Bronchial epithelial cell (primary cell): ENCODE data around the gene FOXO6. TPM values are rescaled to one million over a fixed set of nuclear protein-coding genes. Genes with fewer than 3 reads are reported as not detected.

ENCODE experiments used
- DNase-seq: peaks from one replicate; pipeline ENCODE4 v3.0.0-alpha.2; 2010; ENCODE audit warnings: low read depth
- FAIRE-seq: peaks from 2 replicates; lab custom pipeline; 2011; peaks lifted over from hg19 to GRCh38; lab: Jason Lieb, UNC
- H3K27me3 ChIP-seq: 2 replicates; pipeline ENCODE4 v1.5.1; 2011; ENCODE audit warnings: low read length; ENCODE audit not compliant: control insufficient read depth, insufficient read depth
- H3K36me3 ChIP-seq: 2 replicates; pipeline ENCODE4 v1.5.1; 2011; ENCODE audit warnings: low read length; ENCODE audit not compliant: control insufficient read depth, insufficient read depth
- H3K4me3 ChIP-seq: 2 replicates; pipeline ENCODE4 v1.5.1; 2011; ENCODE audit warnings: mild to moderate bottlenecking, low read depth, low read length, control low read depth
- CTCF ChIP-seq: IDR thresholded peaks from 2 replicates; pipeline ENCODE4 v1.5.1; 2011; ENCODE audit warnings: mild to moderate bottlenecking, moderate library complexity, low read length, control low read depth, inconsistent platforms; ENCODE audit not compliant: insufficient read depth, severe bottlenecking
- total RNA-seq: library from RNA; depleted of rRNA; stranded (reverse); fragments of >200 nt; gene quantifications from 2 replicates; pipeline ENCODE4 v1.2.1, GENCODE V29; 2014

FOXO6 gene
- total RNA-seq, 1 donor from 2014 or later, result not detected

- H3K36me3 ChIP-seq, result no peaks in the 10 kb centered on the region
- H3K27me3 ChIP-seq, result peaks cover 23% of the 10 kb centered on the region
- no peak for FAIRE-seq
- no peak for DNase-seq
- H3K4me3 ChIP-seq, result no peak overlapping the region
- no peak for TF ChIP-seq CTCF
Measured at GRCh38 chr1:41365320-41365633, 4.0 kb downstream of the FOXO6 start.

GRCh38 chr1:41365772-41366454, 4.7 kb downstream of the FOXO6 start:
- peak overlapping the region; percentile 25 for H3K4me3 ChIP-seq
- FAIRE-seq (no peak), DNase-seq (no peak)
- no peak for TF ChIP-seq CTCF
- H3K27me3 ChIP-seq, result peaks cover 23% of the 10 kb centered on the region
- no peaks in the 10 kb centered on the region for H3K36me3 ChIP-seq

GRCh38 chr1:41366455-41367287, 5.4 kb downstream of the FOXO6 start:
- Histone ChIP-seq H3K36me3 (no peaks in the 10 kb centered on the region), H3K4me3 (peak overlapping the region; percentile 25), H3K27me3 (peaks cover 23% of the 10 kb centered on the region)
- TF ChIP-seq CTCF, result no peak
- no peak for FAIRE-seq
- DNase-seq, result no peak

GRCh38 chr1:41367288-41367642, 6.0 kb downstream of the FOXO6 start:
- TF ChIP-seq CTCF, result no peak
- Histone ChIP-seq H3K36me3 (no peaks in the 10 kb centered on the region), H3K4me3 (no peak overlapping the region), H3K27me3 (peaks cover 23% of the 10 kb centered on the region)
- FAIRE-seq (no peak), DNase-seq (no peak)

- Histone ChIP-seq H3K27me3 (peaks cover 21% of the 10 kb centered on the region), H3K4me3 (no peak overlapping the region), H3K36me3 (no peaks in the 10 kb centered on the region)
- no peak for FAIRE-seq
- DNase-seq, result no peak
- TF ChIP-seq CTCF, result no peak
Measured at GRCh38 chr1:41368366-41368765, 7.1 kb downstream of the FOXO6 start.
